CD4-positive, alpha-beta T cell treated with Interferon alpha-2 for 1 hour (primary cell): Measurements from ENCODE around the gene HSPA4.
A peak's percentile ranks its signal among the peaks of the same experiment; 100 is the strongest.
"Not testable (repeated sequence)": the region's sequence is repeated elsewhere in the genome, so short reads cannot be mapped to it uniquely, and the experiment has no call there.

Experiments used
- DNase-seq, 2 donors: peaks; one replicate each; pipeline ENCODE4 v3.0.0-alpha.2; 2020 to 2022

HSPA4 gene

DNA sequence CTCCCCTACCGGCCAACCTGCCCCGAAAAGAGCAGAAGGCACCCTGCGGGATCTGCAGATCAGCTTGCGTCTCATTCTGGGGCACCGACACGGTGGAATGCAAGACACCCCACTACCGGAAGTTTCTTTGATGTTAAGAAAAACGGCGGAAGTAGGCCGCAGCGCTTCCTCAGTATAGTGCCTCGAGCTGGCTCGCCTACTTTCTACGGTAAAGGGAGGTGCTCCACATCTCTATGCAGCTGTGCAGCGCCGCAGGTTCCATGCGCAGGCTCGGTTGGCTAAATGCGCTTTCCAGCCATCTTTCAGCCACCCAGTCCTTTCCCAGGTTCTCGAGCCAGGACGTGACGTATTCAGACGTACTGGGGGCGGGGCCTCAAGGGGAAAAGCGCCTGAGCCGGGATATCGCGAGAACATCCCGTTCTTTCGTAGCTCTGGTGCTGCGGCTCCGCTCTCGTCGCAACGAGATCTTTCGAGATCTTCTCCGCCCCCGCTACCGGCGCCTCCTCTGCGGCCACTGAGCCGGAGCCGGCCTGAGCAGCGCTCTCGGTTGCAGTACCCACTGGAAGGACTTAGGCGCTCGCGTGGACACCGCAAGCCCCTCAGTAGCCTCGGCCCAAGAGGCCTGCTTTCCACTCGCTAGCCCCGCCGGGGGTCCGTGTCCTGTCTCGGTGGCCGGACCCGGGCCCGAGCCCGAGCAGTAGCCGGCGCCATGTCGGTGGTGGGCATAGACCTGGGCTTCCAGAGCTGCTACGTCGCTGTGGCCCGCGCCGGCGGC, at the start of gene HSPA4:
HSPA4 (plus strand) TSS at position 472 of the 775 bp plus-strand sequence; CDS start at position 710, 238 bp downstream.
- peak; percentile 98 for DNase-seq

DNA sequence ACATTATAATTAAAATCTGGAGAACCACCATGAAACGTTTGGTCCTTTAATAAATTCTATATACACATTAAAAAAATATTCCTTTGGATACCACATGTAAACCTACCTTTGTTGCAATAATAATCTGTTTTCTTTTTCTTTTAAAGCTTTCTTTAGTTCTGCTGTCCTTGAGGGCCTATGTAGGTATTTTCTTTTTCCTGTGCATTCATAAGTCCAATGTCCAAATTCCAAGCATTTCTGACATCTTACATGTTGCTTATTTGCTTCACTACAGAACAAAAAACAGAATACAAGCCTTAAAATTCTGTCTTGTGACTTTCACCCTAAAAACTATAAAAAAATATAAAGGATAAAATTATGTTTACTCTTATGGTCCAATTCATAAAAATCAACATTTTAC, 45.2 kb upstream of the HSPA4 start:
- no peak for DNase-seq

DNA sequence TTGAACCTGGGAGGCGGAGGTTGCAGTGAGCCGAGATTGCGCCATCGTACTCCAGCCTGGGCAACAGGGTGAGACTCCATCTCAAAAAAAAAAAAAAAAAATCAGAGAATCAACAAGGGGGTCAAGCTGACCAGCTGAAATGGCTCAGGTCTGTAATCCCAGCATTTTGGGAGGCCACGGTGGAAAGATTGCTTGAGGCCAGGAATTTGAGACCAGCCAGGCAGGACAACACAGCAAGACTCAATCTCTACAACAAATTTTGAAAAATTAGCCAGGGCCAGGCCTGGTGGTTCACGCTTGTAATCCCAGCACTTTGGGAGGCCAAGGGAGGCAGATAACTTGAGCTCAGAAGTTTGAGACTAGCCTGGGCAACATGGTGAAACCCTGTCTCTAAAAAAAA, 43.4 kb upstream of the HSPA4 start:
- not testable (repeated sequence) for DNase-seq

- DNase-seq: no peak
These were observed 36.3 kb upstream of the HSPA4 start for GRCh38 chr5:133015466-133015865.

DNA sequence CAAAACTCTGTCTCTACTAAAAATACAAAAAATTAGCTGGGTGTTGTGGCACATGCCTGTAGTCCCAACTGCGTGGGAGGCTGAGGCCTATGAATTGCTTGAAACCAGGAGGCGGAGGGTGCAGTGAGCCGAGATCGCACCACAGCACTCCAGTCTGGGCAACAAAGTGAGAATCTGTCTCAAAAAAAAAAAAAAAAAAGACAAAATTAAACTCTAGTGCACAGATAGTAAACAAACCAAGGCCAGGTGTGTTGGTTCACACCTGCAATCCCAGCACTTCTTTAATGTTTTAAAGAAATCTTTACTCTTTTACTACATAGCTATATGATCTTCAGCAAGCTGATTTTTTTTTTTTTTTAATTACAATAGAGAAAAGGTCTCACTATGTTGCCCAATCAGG, 33.8 kb upstream of the HSPA4 start:
- no peak for DNase-seq

GRCh38 chr5:133019471-133019870, 32.3 kb upstream of the HSPA4 start:
- not testable (repeated sequence) for DNase-seq

DNA sequence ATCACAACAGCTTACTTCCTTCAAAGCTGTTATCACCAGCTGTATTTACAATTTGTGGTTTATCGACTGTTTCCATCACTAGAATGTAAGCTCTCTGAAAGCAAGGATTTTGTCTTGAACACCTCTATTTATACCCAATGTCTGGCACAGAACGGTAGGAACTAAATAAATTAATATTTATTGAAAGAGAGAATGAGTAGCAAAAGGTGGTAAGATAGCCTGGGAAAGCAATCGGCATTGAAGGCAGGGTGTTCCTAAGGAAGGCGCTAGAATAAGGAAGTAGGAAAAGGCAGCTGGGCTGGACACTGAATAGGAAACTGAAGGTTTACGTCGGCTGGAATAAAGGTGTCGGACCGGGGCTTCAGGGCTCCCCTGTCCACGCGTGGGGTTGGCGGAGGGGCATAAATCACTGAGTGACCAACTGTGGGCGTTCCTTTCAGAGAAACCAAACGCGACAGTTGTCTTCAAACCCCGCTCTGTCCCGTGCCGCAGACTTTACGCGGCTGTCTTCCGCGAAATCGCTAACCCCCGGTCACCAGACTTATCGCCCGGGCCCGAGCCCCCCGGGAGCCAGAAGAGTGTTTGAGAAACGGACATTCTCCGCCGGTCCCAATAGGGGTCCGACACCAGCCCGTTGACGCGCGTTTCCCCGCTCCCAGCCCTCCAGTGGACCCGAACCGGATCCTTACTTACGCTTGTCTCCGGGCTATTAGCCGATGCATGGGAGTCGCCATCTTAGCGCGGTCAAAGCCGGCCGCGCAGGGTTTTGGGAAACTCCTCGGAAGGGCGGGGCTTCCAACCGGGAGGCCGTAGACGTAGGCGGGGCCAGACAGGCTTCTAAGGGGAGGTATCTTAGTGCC, 25.8 kb upstream of the HSPA4 start, which contains the start of gene ZCCHC10:
ZCCHC10 (minus strand) TSS at position 746 of the 860 bp plus-strand sequence; CDS start at position 734, 12 bp downstream.
- peak; percentile 94 to 95 for DNase-seq

- no peak for DNase-seq
These were observed 25.1 kb upstream of the HSPA4 start for GRCh38 chr5:133026664-133027153.

DNA sequence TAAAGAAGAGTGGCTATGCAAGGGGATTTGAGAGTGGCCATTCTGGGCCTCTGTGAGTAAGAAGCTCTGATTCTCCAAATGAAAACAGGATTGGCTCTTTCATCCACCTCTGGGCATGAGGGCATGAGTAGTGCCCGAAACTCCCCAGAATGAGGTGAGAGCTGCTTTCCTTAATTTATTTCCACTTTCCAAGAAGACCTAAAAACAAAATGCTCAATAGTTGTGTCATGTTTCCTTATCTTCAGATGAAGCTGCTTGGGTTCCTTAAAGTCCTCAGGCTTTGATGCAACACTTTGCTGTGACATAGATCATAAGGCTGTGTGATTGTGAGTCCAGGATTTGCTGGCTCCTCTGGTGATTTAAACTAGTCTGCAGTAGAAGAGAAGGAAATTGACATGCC, 22.4 kb upstream of the HSPA4 start:
- DNase-seq: no peak

DNA sequence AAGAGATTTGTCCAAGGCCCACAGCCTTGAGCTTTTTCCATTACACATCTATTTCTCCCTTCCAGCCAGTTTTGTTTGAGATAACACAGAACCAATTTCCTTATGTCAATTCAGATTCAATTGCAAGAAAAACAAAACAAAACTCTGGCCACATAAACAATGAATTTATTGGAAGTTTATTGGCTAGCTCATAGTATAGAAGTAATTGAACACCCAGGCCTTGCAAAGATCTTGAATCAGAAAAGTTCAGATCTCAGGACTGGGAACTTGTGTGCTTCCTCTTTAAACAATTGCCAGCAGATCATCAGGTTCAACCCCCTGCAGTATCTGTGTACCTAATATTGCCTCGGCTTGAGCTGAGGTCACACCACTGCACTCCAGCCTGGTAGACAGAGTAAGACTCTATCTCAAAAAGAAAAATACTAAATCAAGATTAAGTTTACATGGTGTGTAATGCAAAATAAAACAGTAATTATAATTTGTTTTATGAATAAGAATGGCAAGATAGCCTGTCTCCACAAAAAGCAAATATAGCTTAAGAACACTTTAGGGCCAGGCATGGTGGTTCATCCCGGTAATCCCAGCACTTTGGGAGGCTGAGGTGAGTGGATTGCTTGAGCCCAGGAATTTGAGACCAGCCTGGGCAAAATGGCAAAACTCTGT, 21.3 kb upstream of the HSPA4 start:
- no peak for DNase-seq

- peak in 1 of 2 donors; percentile 20 for DNase-seq
These were observed 18.7 kb upstream of the HSPA4 start for GRCh38 chr5:133032852-133033742.

DNA sequence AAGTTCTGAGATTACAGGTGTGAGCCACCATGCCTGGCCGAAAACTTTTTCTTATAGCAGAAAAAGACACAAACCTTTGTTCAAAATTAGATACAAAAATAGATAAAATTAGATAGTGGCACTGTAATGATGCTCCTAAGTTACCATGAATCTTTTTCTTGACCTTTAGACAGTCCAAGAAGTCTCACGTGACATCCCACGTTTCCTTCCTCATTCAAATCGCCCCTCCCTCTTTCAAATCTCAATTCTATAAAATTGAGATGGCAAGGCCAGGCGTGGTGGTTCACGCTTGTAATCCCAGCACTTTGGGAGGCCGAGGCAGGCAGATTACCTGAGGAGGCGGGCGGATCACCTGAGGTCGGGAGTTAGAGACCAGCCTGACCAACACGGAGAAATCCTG, 17.7 kb upstream of the HSPA4 start:
- no peak for DNase-seq

GRCh38 chr5:133035224-133035623, 16.6 kb upstream of the HSPA4 start:
- no peak for DNase-seq

DNA sequence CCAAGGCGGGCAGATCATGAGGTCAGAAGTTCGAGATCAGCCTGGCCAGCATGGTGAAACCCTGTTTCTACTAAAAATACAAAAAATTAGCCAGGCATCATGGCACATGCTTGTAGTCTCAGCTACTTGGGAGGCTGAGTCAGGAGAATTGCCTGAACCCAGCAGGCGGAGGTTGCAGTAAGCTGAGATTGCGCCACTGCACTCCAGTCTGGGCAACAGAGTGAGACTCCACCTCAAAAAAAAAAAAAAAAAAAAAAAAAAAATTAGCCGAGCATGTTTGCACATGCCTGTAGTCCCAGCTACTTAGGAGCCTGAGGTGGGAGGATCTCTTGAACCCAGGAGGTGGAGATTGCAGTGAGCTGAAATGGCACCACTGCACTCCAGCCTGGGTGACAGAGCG, 15.1 kb upstream of the HSPA4 start:
- not testable (repeated sequence) for DNase-seq

- no peak for DNase-seq
These were observed 10.5 kb upstream of the HSPA4 start for GRCh38 chr5:133041157-133041784.

DNA sequence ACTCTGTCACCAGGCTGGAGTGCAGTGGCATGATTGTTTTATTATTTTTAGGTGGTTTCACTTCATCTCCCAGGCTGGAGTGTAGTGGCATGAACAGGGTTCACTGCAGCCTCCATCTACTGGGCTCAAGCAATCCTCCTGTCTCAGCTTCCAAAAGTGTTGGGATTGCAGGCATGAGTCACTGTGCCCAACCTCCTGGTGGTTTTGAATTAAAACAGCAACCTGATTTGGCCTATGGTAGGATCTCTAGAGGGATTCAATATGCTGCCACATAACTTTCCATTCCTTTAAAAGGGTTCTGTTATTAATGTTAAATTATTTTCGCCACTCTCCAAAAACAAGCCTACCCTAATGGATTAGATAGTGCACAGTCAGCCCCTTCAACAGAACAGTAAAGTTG, 9.9 kb upstream of the HSPA4 start:
- no peak for DNase-seq

DNA sequence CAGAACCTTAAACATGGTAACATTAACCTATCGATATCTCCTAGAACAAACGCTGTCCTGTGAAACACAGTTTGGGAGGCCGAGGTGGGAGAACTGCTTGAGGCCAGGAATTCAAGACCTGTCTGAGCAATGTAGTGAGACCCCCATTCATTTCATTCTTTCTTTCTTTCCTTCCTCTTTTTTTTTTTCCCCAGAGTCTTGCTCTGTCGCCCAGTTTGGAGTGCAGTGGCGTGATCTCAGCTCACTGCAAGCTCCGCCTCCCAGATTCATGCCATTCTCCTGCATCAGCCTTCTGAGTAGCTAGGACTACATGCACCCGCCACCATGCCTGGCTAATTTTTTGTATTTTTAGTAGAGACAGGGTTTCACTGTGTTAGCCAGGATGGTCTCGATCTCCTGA, 5.3 kb upstream of the HSPA4 start:
- not testable (repeated sequence) for DNase-seq

- DNase-seq: no peak
These were observed 4.4 kb upstream of the HSPA4 start for GRCh38 chr5:133047404-133047803.

DNA sequence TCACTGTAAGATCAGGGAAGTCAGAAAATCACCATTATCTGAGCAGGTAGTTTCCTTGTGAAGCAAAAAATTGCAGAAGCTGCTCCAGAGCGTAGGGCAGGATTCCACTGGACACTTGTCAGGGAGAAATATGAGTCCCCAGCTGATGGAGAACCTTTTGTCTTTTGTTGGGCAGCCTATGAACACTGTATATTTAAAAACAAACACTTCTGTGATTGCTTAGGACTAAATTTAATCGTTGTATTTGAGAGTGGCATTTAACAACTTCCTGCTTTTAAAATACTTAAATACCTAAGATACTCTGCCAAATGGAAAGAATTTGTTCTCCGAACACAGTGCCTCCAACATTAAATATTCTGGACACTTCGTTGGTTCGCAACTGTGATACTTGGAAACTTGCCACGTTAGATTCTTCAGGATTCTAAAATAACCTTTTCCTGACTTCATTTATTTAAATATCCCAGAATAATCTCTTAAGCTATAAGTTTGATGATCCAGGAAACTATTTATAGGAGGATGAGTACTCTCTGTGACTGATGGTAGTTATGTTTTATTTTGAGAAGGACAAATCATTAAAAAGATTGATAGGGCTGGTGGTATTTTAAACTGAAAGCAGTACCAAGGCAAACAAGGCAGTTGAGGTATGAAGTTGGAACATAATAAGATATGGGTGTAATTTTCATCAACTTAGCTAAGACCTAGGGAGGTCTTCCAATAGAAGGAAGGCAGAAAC, 2.7 kb upstream of the HSPA4 start:
- DNase-seq: no peak

- no peak for DNase-seq
These were observed 2.1 kb upstream of the HSPA4 start for GRCh38 chr5:133049726-133050048.

DNA sequence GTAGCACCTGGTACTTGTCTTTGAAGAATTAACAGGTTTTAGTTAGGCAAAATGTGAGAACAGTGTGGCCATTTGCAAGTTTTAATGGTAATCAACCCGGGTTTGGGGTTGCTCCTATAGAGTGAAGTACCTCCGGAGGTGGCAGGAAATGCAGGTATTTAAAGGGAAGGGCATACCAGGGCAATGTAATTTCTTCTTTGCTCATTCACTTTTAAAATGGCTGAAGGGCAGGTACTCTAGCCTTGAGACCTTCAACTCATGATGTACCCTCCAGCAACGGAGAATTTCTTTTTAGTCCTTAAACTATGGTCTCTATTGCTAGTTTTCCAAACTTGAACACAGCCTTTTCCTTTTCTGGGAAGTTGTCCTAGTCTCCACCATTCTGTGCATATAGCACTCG, 1.3 kb upstream of the HSPA4 start:
- peak in 1 of 2 donors; percentile 20 for DNase-seq
